B cell (primary cell): Measurements from ENCODE around the gene TRIM29. TPM values are rescaled to one million over a fixed set of nuclear protein-coding genes. Genes with fewer than 3 reads are reported as not detected.

Source experiments
- ATAC-seq: fragments of 200-7000 bp; cut with Tn5 transposase; one replicate; pipeline ENCODE4 v1.10.0; 2021; ENCODE audit warnings: low read depth, mild to moderate bottlenecking, moderate number of reproducible peaks, moderate library complexity
- CTCF ChIA-PET: fragments of 350-600 bp; sonication (Branson Sonifier 250); formaldehyde crosslinking; loops from one replicate; lab custom pipeline; 2021; ENCODE audit warnings: antibody characterized with exemption, inconsistent platforms; lab: Charles Lee
- POLR2A ChIA-PET: fragments of 350-600 bp; sonication (Branson Sonifier 250); formaldehyde crosslinking; loops from one replicate; lab custom pipeline; 2021; ENCODE audit warnings: antibody characterized with exemption; lab: Charles Lee
- DNase-seq: peaks from one replicate; pipeline ENCODE4 v3.0.0; 2013
- H2AFZ ChIP-seq: 2 replicates; pipeline ENCODE4 v1.6.1; 2012; ENCODE audit warnings: mild to moderate bottlenecking, low read depth, low read length; ENCODE audit not compliant: insufficient read depth, poor library complexity, severe bottlenecking
- H3K27ac ChIP-seq, 2 donors: 1 replicate in 1 of 2; 2 replicates in 1 of 2; pipeline ENCODE4 v1.5.1; 2012 to 2013; ENCODE audit warnings: low read length in 2 of 2, mild to moderate bottlenecking in 2 of 2, moderate library complexity in 1 of 2
- H3K27me3 ChIP-seq, 4 experiments: fragments of 200-600 bp in 1 of 4; sonication (generic) in 1 of 4; replicated peaks in 1 of 4; 1 replicate in 2 of 4; 2 replicates in 2 of 4; pipeline versions ENCODE4 v1.6.1 to v1.7.0; 2013 to 2016; ENCODE audit warnings: low read length in 3 of 4, mild to moderate bottlenecking in 2 of 4, mixed read lengths in 1 of 4, moderate library complexity in 1 of 4; ENCODE audit not compliant: insufficient read depth in 4 of 4, control insufficient read depth in 3 of 4; ENCODE audit errors: control extremely low read depth in 1 of 4
- H3K36me3 ChIP-seq, 2 experiments: replicated peaks in 1 of 2; 1 replicate in 1 of 2; 2 replicates in 1 of 2; pipeline versions ENCODE4 v1.6.1 to v1.7.1; 2013; ENCODE audit warnings: low read length in 1 of 2; ENCODE audit not compliant: insufficient read depth in 2 of 2, control insufficient read depth in 1 of 2; ENCODE audit errors: control extremely low read depth in 1 of 2, extremely low read depth in 1 of 2
- H3K4me1 ChIP-seq, 2 donors: fragments of 200-600 bp in 1 of 2; sonication (generic) in 1 of 2; 1 replicate in 1 of 2; 2 replicates in 1 of 2; pipeline versions ENCODE4 v1.5.1 to v1.6.1; 2013 to 2017; ENCODE audit warnings: low read length in 2 of 2; ENCODE audit not compliant: control insufficient read depth in 2 of 2, insufficient read depth in 2 of 2
- H3K4me2 ChIP-seq: replicated peaks from 2 replicates; pipeline ENCODE3; 2012; ENCODE audit warnings: mild to moderate bottlenecking, low read depth, low read length; ENCODE audit not compliant: poor library complexity, severe bottlenecking
- H3K4me3 ChIP-seq, 5 experiments: fragments of 200-600 bp in 1 of 5; sonication (generic) in 1 of 5; 1 replicate in 3 of 5; 2 replicates in 2 of 5; pipeline versions ENCODE4 v1.5.1 to v1.7.0; 2011 to 2016; ENCODE audit warnings: low read length in 4 of 5, mild to moderate bottlenecking in 4 of 5, low read depth in 2 of 5, control low read depth in 1 of 5, moderate library complexity in 1 of 5; ENCODE audit not compliant: insufficient read depth in 1 of 5; ENCODE audit errors: control extremely low read depth in 1 of 5, extremely low read depth in 1 of 5
- H3K79me2 ChIP-seq: fragments of 200-600 bp; sonication (generic); one replicate; pipeline ENCODE4 v1.6.0; 2016; ENCODE audit warnings: low read length; ENCODE audit not compliant: control insufficient read depth, insufficient read depth
- H3K9ac ChIP-seq: fragments of 200-600 bp; sonication (generic); 2 replicates; pipeline ENCODE4 v1.6.1; 2017; ENCODE audit warnings: mild to moderate bottlenecking, low read length, moderate library complexity
- H3K9me3 ChIP-seq, 3 donors: one replicate each; pipeline versions ENCODE4 v1.6.1 to v1.7.1; 2013; ENCODE audit warnings: low read length in 2 of 3; ENCODE audit not compliant: control insufficient read depth in 2 of 3, insufficient read depth in 1 of 3; ENCODE audit errors: control extremely low read depth in 1 of 3
- H4K20me1 ChIP-seq: 2 replicates; pipeline ENCODE4 v1.6.0; 2012; ENCODE audit warnings: mild to moderate bottlenecking, low read length; ENCODE audit not compliant: insufficient read depth, control insufficient read depth, poor library complexity, severe bottlenecking
- H3K27ac Mint-ChIP-seq: one replicate; pipeline ENCODE4 v1.8.0; 2021; ENCODE audit warnings: mixed read lengths
- H3K27me3 Mint-ChIP-seq: one replicate; pipeline ENCODE4 v1.8.0; 2021; ENCODE audit warnings: mixed read lengths
- H3K4me1 Mint-ChIP-seq: one replicate; pipeline ENCODE4 v1.8.0; 2021; ENCODE audit warnings: mixed read lengths
- H3K4me3 Mint-ChIP-seq: one replicate; pipeline ENCODE4 v1.8.0; 2021; ENCODE audit warnings: mixed read lengths
- H3K9me3 Mint-ChIP-seq: one replicate; pipeline ENCODE4 v1.8.0; 2022; ENCODE audit warnings: mixed read lengths; ENCODE audit not compliant: insufficient read depth
- CTCF ChIP-seq: fragments of 200-600 bp; IDR thresholded peaks from one replicate; pipeline ENCODE4 v1.8.0; 2022; ENCODE audit warnings: antibody characterized with exemption, mild to moderate bottlenecking
- EZH2 ChIP-seq: IDR thresholded peaks from 2 replicates; pipeline ENCODE4 v1.6.1; 2012; ENCODE audit warnings: borderline replicate concordance, low read depth, mild to moderate bottlenecking, moderate library complexity, low read length; ENCODE audit not compliant: insufficient read depth, poor library complexity, severe bottlenecking
- WGBS: methylation state at CpG from one replicate; pipeline ENCODE4 v1.1.5; 2013; ENCODE audit warnings: missing lambda C conversion rate; ENCODE audit not compliant: insufficient coverage; 5-methylcytosine and 5-hydroxymethylcytosine counted together
- intact Hi-C: fragments of 100-400 bp; cut with micrococcal nuclease; formaldehyde crosslinking; loops from one replicate; pipeline ENCODE4 v1.10.0; 2022
- polyA plus RNA-seq: library from polyadenylated mRNA; depleted of rRNA; stranded (reverse); fragments of >200 nt; gene quantifications from 2 replicates; pipeline ENCODE4 v1.2.3, GENCODE V29; 2012
- total RNA-seq, 2 donors: library from RNA; stranded (reverse); fragments of 120-200 nt in 1 of 2; gene quantifications; 1 replicate in 1 of 2; 2 replicates in 1 of 2; pipeline versions ENCODE4 v1.2.3 to v1.2.4, GENCODE V29; 2013 to 2022

The TRIM29 gene
- total and polyA plus RNA-seq, 2 donors (not counting 1 experiment from before 2014, with no cell fraction given), result not detected

- intact Hi-C loops, result no loop called here
- Mint-ChIP-seq H3K4me1 (no peaks in the 10 kb centered on the region), H3K27ac (no peak overlapping the region), H3K9me3 (no peaks in the 10 kb centered on the region), H3K27me3 (peaks cover 6% of the 10 kb centered on the region), H3K4me3 (no peak overlapping the region)
- ChIA-PET POLR2A (no interaction called here), CTCF (interaction anchor here (0.7 kb wide), 1 partner anchor 11 kb away, joined by 4 read pairs; no protein-coding TSS in a partner anchor)
- H3K4me1 ChIP-seq, result no peaks in the 10 kb centered on the region
- H3K4me3 ChIP-seq, result no peak overlapping the region
- H3K27me3 ChIP-seq, result no peaks in the 10 kb centered on the region
- H4K20me1 ChIP-seq, result no peaks in the 10 kb centered on the region
- H3K36me3 ChIP-seq, result no peaks in the 10 kb centered on the region
- ATAC-seq, result no peak
- no peak overlapping the region for H3K27ac ChIP-seq
- H2AFZ ChIP-seq, result no peak overlapping the region
- DNase-seq, result no peak
- no peak overlapping the region for H3K9ac ChIP-seq
- TF ChIP-seq CTCF, result no peak
- TF ChIP-seq EZH2, result no peak
- H3K79me2 ChIP-seq, result no peaks in the 10 kb centered on the region
- no CpG with 5 or more reads among the region's 1 CpG for WGBS
- no peaks in the 10 kb centered on the region for H3K9me3 ChIP-seq
- H3K4me2 ChIP-seq, result no peak overlapping the region
Measured at GRCh38 chr11:120091121-120091520, 46.8 kb downstream of the TRIM29 start.

- H3K4me3 Mint-ChIP-seq, result no peak overlapping the region
- Histone ChIP-seq H3K4me1 (no peaks in the 10 kb centered on the region), H4K20me1 (no peaks in the 10 kb centered on the region), H2AFZ (no peak overlapping the region), H3K4me2 (no peak overlapping the region), H3K79me2 (no peaks in the 10 kb centered on the region), H3K27ac (no peak overlapping the region), H3K9ac (no peak overlapping the region), H3K36me3 (no peaks in the 10 kb centered on the region), H3K27me3 (no peaks in the 10 kb centered on the region), H3K4me3 (no peak overlapping the region), H3K9me3 (peaks cover 0 to 3% (median 0%) of the 10 kb centered on the region in 3 donors)
- TF ChIP-seq CTCF (no peak), EZH2 (no peak)
- no peaks in the 10 kb centered on the region for H3K4me1 Mint-ChIP-seq
- no peak overlapping the region for H3K27ac Mint-ChIP-seq
- ChIA-PET POLR2A (no interaction called here), CTCF (no interaction called here)
- H3K9me3 Mint-ChIP-seq, result no peaks in the 10 kb centered on the region
- intact Hi-C loops, result no loop called here
- H3K27me3 Mint-ChIP-seq, result peaks cover 6% of the 10 kb centered on the region
- ATAC-seq (no peak), DNase-seq (no peak)
- 100% methylated on average over 2 of the region's 3 CpGs for WGBS
Measured at GRCh38 chr11:120090411-120090810, 47.5 kb downstream of the TRIM29 start.
